Neural cell (in vitro differentiated cells): Measurements from ENCODE around the gene REXO1. TPM values are rescaled to one million over a fixed set of nuclear protein-coding genes. Genes with fewer than 3 reads are reported as not detected.
"Not testable (repeated sequence)": the region's sequence is repeated elsewhere in the genome, so short reads cannot be mapped to it uniquely, and the experiment has no call there.

Source experiments
- H2AFZ ChIP-seq: fragments of 200-600, 300-800 bp; sonication (generic), shearing (Covaris generic); 2 replicates; pipeline ENCODE4 v1.6.0; 2014; ENCODE audit warnings: low read depth, mild to moderate bottlenecking, antibody characterized with exemption, low read length, moderate library complexity
- H3F3A ChIP-seq: fragments of 200-600 bp; shearing (Covaris generic); 2 replicates; pipeline ENCODE4 v1.6.1; 2016; ENCODE audit warnings: mild to moderate bottlenecking, moderate library complexity, mixed read lengths, antibody characterized with exemption, low read length; ENCODE audit not compliant: insufficient read depth, poor library complexity, severe bottlenecking
- H3K27ac ChIP-seq: fragments of 200-600, 300-800 bp; sonication (generic), shearing (Covaris generic); 2 replicates; pipeline ENCODE4 v1.5.1; 2014; ENCODE audit warnings: mild to moderate bottlenecking, low read length, moderate library complexity
- H3K27me3 ChIP-seq: fragments of 300-800, 200-600 bp; sonication (generic), shearing (Covaris generic); 2 replicates; pipeline ENCODE4 v1.6.0; 2014; ENCODE audit warnings: mild to moderate bottlenecking, low read depth, low read length, moderate library complexity; ENCODE audit not compliant: insufficient read depth
- H3K36me3 ChIP-seq: fragments of 300-800, 200-600 bp; sonication (generic), shearing (Covaris generic); 2 replicates; pipeline ENCODE4 v1.5.1; 2014; ENCODE audit warnings: mild to moderate bottlenecking, antibody characterized with exemption, low read length, moderate library complexity; ENCODE audit not compliant: insufficient read depth
- H3K4me2 ChIP-seq: fragments of 300-800, 200-600 bp; sonication (generic), shearing (Covaris generic); 2 replicates; pipeline ENCODE4 v1.6.0; 2014; ENCODE audit warnings: mild to moderate bottlenecking, low read length
- H3K4me3 ChIP-seq: fragments of 300-800, 200-600 bp; sonication (generic), shearing (Covaris generic); 2 replicates; pipeline ENCODE4 v1.5.1; 2014; ENCODE audit warnings: mild to moderate bottlenecking, low read length, moderate library complexity
- H3K79me2 ChIP-seq: fragments of 200-600 bp; shearing (Covaris generic); replicated peaks from 2 replicates; pipeline ENCODE4 v1.6.0; 2014; ENCODE audit warnings: mild to moderate bottlenecking, low read length, moderate library complexity; ENCODE audit not compliant: insufficient read depth
- H3K9ac ChIP-seq: fragments of 300-800, 200-600 bp; sonication (generic), shearing (Covaris generic); 2 replicates; pipeline ENCODE4 v1.6.1; 2016; ENCODE audit warnings: mild to moderate bottlenecking, low read length, mixed read lengths
- H3K9me2 ChIP-seq: fragments of 200-600 bp; shearing (Covaris generic); 2 replicates; pipeline ENCODE4 v1.6.1; 2016; ENCODE audit warnings: mild to moderate bottlenecking, low read length, mixed read lengths; ENCODE audit not compliant: insufficient read depth
- H3K9me3 ChIP-seq: fragments of 200-600, 300-800 bp; sonication (generic), shearing (Covaris generic); 2 replicates; pipeline ENCODE4 v1.6.1; 2016; ENCODE audit warnings: mild to moderate bottlenecking, mixed run types, low read length, moderate library complexity, mixed read lengths
- H4K20me1 ChIP-seq: fragments of 200-600 bp; shearing (Covaris generic); 2 replicates; pipeline ENCODE4 v1.6.1; 2016; ENCODE audit warnings: mild to moderate bottlenecking, mixed run types; ENCODE audit not compliant: insufficient read depth
- CTCF ChIP-seq: fragments of 450-650 bp; IDR thresholded peaks from 2 replicates; pipeline ENCODE4 v1.5.1; 2014; ENCODE audit warnings: antibody characterized with exemption, mild to moderate bottlenecking, moderate library complexity; ENCODE audit not compliant: poor library complexity, severe bottlenecking
- EP300 ChIP-seq: fragments of 450-650 bp; conservative IDR thresholded peaks from 2 replicates; pipeline ENCODE4 v1.6.1; 2014; ENCODE audit warnings: antibody characterized with exemption, mild to moderate bottlenecking, moderate library complexity; ENCODE audit not compliant: poor library complexity, severe bottlenecking
- EZH2 ChIP-seq: fragments of 200-600, 300-800 bp; shearing (Covaris generic), sonication (generic); IDR thresholded peaks from 2 replicates; pipeline ENCODE4 v1.6.1; 2014; ENCODE audit warnings: antibody characterized with exemption, low read length, borderline replicate concordance, mild to moderate bottlenecking; ENCODE audit not compliant: insufficient read depth, poor library complexity, severe bottlenecking
- MXI1 ChIP-seq: fragments of 450-650 bp; conservative IDR thresholded peaks from 2 replicates; pipeline ENCODE4 v1.6.1; 2014; ENCODE audit warnings: antibody characterized with exemption, mild to moderate bottlenecking; ENCODE audit not compliant: poor library complexity, severe bottlenecking
- POLR2AphosphoS5 ChIP-seq: IDR thresholded peaks from 2 replicates; pipeline ENCODE4 v1.6.1; 2012
- RAD21 ChIP-seq: fragments of 450-650 bp; conservative IDR thresholded peaks from 2 replicates; pipeline ENCODE4 v1.6.1; 2014; ENCODE audit warnings: antibody characterized with exemption, mild to moderate bottlenecking, moderate library complexity
- REST ChIP-seq: IDR thresholded peaks from 2 replicates; pipeline ENCODE4 v1.6.1; 2012; ENCODE audit warnings: borderline replicate concordance
- SMC3 ChIP-seq: fragments of 450-650 bp; conservative IDR thresholded peaks from 2 replicates; pipeline ENCODE4 v1.6.1; 2014; ENCODE audit warnings: antibody characterized with exemption, mild to moderate bottlenecking, moderate library complexity; ENCODE audit not compliant: poor library complexity
- TAF1 ChIP-seq: IDR thresholded peaks from 2 replicates; pipeline ENCODE4 v1.6.1; 2012; ENCODE audit warnings: low read depth
- polyA plus RNA-seq: library from polyadenylated mRNA; depleted of rRNA; stranded (reverse); fragments of >200 nt; gene quantifications from 2 replicates; pipeline ENCODE4 v1.2.3, GENCODE V29; 2014

Gene REXO1
- polyA plus RNA-seq, 1 donor from 2014 or later: 9.2 TPM

GRCh38 chr19:1876496-1877279 lies 28.4 kb upstream of the REXO1 start:
- Histone ChIP-seq H3K9ac (peak overlapping the region; percentile 81), H3K4me3 (peak overlapping the region; percentile 99), H3K27ac (peak overlapping the region; percentile 68), H3K79me2 (peaks cover 17% of the 10 kb centered on the region), H3K4me2 (peak overlapping the region; percentile 70)
- H3F3A ChIP-seq, H3K9me2 ChIP-seq, H4K20me1 ChIP-seq, H3K9me3 ChIP-seq, H2AFZ ChIP-seq, H3K36me3 ChIP-seq, H3K27me3 ChIP-seq: not testable (repeated sequence)

GRCh38 chr19:1875646-1876495 lies 27.6 kb upstream of the REXO1 start:
- Histone ChIP-seq H3K9me2 (no peaks in the 10 kb centered on the region), H3K36me3 (no peaks in the 10 kb centered on the region), H3K4me3 (peak overlapping the region; percentile 99), H2AFZ (peak overlapping the region; percentile 24), H3K27ac (peak overlapping the region; percentile 68), H3K27me3 (no peaks in the 10 kb centered on the region), H3K79me2 (peaks cover 17% of the 10 kb centered on the region), H3K9me3 (no peaks in the 10 kb centered on the region), H3K9ac (peak overlapping the region; percentile 81), H3K4me2 (peak overlapping the region; percentile 88), H4K20me1 (peaks cover 4% of the 10 kb centered on the region), H3F3A (no peaks in the 10 kb centered on the region)
- TF ChIP-seq EZH2 (no peak), TAF1 (no peak), MXI1 (peak; percentile 95), EP300 (peak; percentile 23), REST (no peak), CTCF (peak; percentile 28), SMC3 (peak; percentile 31), POLR2AphosphoS5 (peak; percentile 96), RAD21 (peak; percentile 20)

- not testable (repeated sequence) for H3K9me3 ChIP-seq, H3K27me3 ChIP-seq, H3F3A ChIP-seq, H3K36me3 ChIP-seq, H4K20me1 ChIP-seq, H3K9me2 ChIP-seq
- Histone ChIP-seq H2AFZ (peak overlapping the region; percentile 24), H3K9ac (peak overlapping the region; percentile 81), H3K4me2 (peak overlapping the region; percentile 88), H3K27ac (peak overlapping the region; percentile 68), H3K79me2 (peaks cover 17% of the 10 kb centered on the region), H3K4me3 (peak overlapping the region; percentile 99)
Observed at GRCh38 chr19:1875265-1875645, 27.0 kb upstream of the REXO1 start.
